GM12865 (cell line): ENCODE data around the gene MAD2L1BP.

Experiments
- DNase-seq: peaks from one replicate; pipeline ENCODE4 v3.0.0; 2010; ENCODE audit warnings: low read depth
- H3K4me3 ChIP-seq: 2 replicates; pipeline ENCODE4 v1.5.1; 2011; ENCODE audit warnings: mild to moderate bottlenecking, low read depth, low read length, control low read depth
- TF ChIP-seq, protein P1 (sequence below): IDR thresholded peaks from 2 replicates; pipeline ENCODE4 v1.5.1; 2011; ENCODE audit warnings: low read length, control low read depth, low read depth, inconsistent platforms; ENCODE audit not compliant: insufficient read depth; ENCODE audit errors: missing control alignments

Gene MAD2L1BP

DNA sequence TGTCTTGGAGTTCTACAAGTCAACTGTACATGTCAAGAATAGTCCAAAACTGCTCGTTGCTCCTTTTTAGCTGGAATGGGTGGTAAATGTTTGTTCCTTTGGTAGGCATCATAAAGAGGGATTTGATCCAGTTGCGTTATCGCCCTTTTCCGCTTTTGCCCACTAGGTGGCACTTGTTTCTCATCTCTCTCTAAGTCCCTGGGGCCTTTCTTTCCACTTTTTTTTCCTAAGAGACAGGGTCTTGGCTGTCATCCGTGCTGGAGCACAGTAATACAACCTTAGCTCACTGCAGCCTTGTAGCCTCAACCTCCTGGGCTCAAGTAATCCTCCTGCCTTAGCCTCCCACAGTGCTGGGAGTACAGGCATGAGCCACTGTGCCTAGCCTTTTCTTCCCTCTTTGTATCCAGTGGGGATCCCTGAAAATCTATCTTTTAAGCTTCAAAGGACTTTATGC lies 27.3 kb upstream of the MAD2L1BP start:
- TF ChIP-seq, protein P1, sequence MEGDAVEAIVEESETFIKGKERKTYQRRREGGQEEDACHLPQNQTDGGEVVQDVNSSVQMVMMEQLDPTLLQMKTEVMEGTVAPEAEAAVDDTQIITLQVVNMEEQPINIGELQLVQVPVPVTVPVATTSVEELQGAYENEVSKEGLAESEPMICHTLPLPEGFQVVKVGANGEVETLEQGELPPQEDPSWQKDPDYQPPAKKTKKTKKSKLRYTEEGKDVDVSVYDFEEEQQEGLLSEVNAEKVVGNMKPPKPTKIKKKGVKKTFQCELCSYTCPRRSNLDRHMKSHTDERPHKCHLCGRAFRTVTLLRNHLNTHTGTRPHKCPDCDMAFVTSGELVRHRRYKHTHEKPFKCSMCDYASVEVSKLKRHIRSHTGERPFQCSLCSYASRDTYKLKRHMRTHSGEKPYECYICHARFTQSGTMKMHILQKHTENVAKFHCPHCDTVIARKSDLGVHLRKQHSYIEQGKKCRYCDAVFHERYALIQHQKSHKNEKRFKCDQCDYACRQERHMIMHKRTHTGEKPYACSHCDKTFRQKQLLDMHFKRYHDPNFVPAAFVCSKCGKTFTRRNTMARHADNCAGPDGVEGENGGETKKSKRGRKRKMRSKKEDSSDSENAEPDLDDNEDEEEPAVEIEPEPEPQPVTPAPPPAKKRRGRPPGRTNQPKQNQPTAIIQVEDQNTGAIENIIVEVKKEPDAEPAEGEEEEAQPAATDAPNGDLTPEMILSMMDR, result peak; percentile 74
- H3K4me3 ChIP-seq, result no peak overlapping the region
- DNase-seq, result peak; percentile 71

DNA sequence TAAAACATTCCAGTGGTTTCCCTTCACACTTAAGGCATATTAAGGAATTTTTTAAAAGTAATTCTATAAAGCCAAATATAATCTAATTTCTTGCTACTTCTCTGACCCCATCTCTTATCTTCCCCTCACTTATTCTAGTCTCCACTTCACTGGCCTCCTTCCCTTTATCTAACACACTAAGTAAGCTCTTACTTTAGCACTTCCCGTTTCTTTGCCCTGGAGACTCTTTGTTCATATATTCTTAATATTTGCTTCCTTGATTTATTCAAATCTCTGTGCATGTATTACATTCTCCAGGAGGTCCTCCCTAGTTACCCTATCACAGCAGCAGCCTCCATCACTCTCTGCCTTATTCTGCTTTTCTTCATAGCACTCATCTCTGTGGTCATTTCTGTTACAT lies 26.8 kb upstream of the MAD2L1BP start:
- DNase-seq, result no peak
- no peak overlapping the region for H3K4me3 ChIP-seq
- TF ChIP-seq, protein P1, result no peak

DNA sequence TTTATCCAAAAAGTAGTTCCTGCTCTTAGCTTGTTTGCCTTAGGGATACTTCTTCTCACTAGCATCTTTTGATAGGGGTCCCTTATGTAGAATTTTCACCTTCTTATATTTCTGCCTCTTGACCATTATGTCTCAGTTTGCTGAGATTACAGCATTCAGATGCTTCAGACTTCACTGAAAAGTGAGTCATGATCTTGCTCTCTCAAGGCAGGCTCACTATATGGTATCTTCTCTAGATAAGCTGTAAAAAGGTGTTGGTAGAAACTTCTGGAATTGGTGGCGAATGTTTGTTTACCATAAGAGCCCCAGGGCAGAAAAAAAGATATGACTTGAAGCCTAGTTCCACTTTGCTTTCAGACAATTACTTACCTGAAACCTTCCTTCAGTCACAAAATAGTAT lies 26.2 kb upstream of the MAD2L1BP start:
- TF ChIP-seq, protein P1, result no peak
- H3K4me3 ChIP-seq, result no peak overlapping the region
- DNase-seq, result no peak

DNA sequence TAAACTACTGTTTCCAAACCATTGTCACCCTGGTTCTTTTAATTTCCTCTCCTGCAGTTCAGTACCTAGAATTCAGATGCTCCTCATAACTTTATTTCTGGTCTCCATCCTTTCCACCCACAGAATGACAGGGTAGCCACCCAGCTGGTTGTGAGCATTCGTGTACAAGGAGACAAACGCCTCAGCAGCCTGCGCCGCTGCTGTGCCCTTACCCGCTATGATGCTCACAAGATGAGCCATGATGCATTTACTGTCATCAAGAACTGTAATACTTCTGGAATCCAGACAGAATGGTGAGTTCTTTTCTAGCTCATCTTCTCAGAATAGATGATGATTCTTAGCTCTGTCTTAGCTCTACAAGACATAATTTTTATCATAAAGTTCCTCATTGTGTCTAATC lies 25.2 kb upstream of the MAD2L1BP start:
- H3K4me3 ChIP-seq, result no peak overlapping the region
- TF ChIP-seq, protein P1, result no peak

DNA sequence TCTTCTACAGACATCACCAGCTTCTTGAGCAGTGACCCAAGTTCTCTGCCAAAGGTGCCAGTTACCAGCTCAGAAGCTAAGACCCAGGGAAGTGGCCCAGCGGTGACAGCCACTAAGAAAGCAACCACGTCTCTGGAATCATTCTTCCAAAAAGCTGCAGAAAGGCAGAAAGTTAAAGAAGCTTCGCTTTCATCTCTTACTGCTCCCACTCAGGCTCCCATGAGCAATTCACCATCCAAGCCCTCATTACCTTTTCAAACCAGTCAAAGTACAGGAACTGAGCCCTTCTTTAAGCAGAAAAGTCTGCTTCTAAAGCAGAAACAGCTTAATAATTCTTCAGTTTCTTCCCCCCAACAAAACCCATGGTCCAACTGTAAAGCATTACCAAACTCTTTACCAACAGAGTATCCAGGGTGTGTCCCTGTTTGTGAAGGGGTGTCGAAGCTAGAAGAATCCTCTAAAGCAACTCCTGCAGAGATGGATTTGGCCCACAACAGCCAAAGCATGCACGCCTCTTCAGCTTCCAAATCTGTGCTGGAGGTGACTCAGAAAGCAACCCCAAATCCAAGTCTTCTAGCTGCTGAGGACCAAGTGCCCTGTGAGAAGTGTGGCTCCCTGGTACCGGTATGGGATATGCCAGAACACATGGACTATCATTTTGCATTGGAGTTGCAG lies 21.8 kb upstream of the MAD2L1BP start:
- DNase-seq, result no peak
- TF ChIP-seq, protein P1, result no peak
- no peak overlapping the region for H3K4me3 ChIP-seq

More for the DNA sequence above, 25.2 kb upstream of the MAD2L1BP start:
- DNase-seq, result no peak

DNA sequence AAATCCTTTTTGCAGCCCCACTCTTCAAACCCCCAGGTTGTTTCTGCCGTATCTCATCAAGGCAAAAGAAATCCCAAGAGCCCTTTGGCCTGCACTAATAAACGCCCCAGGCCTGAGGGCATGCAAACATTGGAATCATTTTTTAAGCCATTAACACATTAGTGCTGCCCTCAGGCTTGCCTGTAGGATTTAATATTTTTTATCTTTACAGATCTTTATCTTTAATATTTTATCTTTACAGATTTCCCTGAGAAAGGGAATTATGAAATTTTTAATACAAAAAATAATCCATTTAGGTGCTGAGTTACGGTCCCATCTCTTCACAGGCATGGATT lies 21.3 kb upstream of the MAD2L1BP start:
- DNase-seq, result no peak
- H3K4me3 ChIP-seq, result no peak overlapping the region
- TF ChIP-seq, protein P1, result no peak
